Measurements from ENCODE around the gene DENND2A.
"Not testable (repeated sequence)": the region's sequence is repeated elsewhere in the genome, so short reads cannot be mapped to it uniquely, and the experiment has no call there.

The DENND2A gene

GRCh38 chr7:140541513-140542227, 98.9 kb downstream of the DENND2A start:
- TF ChIP-seq Cebpa-rat (IDR thresholded peaks at IDR 0.05), result no peak
- H3K4me1 ChIP-seq, result peaks cover 6 to 14% (median 10%) of the 10 kb centered on the region in 10 experiments; a peak in 16 of 20 replicates
- H3K4me3 ChIP-seq, result no peak overlapping the region
- no peak overlapping the region for H3K27ac ChIP-seq
- H3K9ac ChIP-seq, result no peak overlapping the region
- no peaks in the 10 kb centered on the region for H3K27me3 ChIP-seq
- no peaks in the 10 kb centered on the region for H3K36me3 ChIP-seq
- no peaks in the 10 kb centered on the region for H3K9me3 ChIP-seq (replicated peaks in 1 of 11)
- no peaks in the 10 kb centered on the region for H4K20me1 ChIP-seq
- no peak overlapping the region for H3K4me2 ChIP-seq

GRCh38 chr7:140541176-140541512, 99.5 kb downstream of the DENND2A start:
- Histone ChIP-seq H3K27ac (no peak overlapping the region), H3K4me1 (peaks cover 7 to 14% (median 11%) of the 10 kb centered on the region in 10 experiments; a peak in 16 of 20 replicates), H3K4me3 (no peak overlapping the region), H3K27me3 (no peaks in the 10 kb centered on the region), H3K9me3 (replicated peaks in 1 of 11) (no peaks in the 10 kb centered on the region), H3K9ac (no peak overlapping the region), H3K36me3 (no peaks in the 10 kb centered on the region), H3K4me2 (no peak overlapping the region), H4K20me1 (no peaks in the 10 kb centered on the region)
- no peak for TF ChIP-seq Cebpa-rat (IDR thresholded peaks at IDR 0.05)

DNA sequence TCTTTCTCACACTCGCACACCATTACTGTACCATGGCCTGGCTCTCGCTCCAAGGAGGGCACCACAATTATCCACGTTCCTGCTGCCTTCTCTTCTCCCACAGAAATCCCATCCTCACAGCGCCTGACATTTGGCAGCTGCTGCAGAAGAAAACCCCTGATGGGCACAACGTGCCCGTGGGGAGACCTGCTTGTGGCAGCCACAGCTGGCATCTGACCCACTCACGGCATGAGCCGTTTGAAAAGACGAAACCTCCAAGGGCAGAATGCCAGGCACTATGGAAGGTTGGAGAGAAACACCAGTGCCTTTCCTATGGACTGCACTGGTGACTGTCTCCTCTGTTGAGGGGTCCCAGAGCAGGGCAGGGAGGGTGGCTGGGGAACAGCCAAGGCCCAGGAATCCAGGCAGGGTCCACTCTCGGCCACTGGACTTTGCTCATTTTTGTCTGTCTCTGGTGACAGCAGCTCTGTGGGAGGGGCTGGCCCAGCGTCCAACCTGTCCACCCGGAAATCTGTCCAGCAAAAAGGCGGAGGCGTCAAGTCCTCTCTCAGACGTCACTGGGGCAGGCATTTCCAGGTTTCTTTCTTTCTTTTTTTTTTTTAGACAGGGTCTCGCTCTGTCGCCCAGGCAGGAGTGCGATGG, 100.4 kb downstream of the DENND2A start:
- Histone ChIP-seq H3K27ac (no peak overlapping the region), H3K4me3 (no peak overlapping the region), H3K36me3 (no peaks in the 10 kb centered on the region), H3K9me3 (replicated peaks in 1 of 11) (no peaks in the 10 kb centered on the region), H3K27me3 (no peaks in the 10 kb centered on the region), H3K4me1 (peaks cover 7 to 14% (median 11%) of the 10 kb centered on the region in 10 experiments; a peak in 16 of 20 replicates), H3K4me2 (no peak overlapping the region), H3K9ac (no peak overlapping the region), H4K20me1 (no peaks in the 10 kb centered on the region)
- TF ChIP-seq Cebpa-rat (IDR thresholded peaks at IDR 0.05), result no peak

- no peak for TF ChIP-seq Cebpa-rat (IDR thresholded peaks at IDR 0.05)
- peaks cover 7 to 14% (median 11%) of the 10 kb centered on the region in 10 experiments; a peak in 16 of 20 replicates for H3K4me1 ChIP-seq
Observed at GRCh38 chr7:140539461-140539860, 101.2 kb downstream of the DENND2A start.

DNA sequence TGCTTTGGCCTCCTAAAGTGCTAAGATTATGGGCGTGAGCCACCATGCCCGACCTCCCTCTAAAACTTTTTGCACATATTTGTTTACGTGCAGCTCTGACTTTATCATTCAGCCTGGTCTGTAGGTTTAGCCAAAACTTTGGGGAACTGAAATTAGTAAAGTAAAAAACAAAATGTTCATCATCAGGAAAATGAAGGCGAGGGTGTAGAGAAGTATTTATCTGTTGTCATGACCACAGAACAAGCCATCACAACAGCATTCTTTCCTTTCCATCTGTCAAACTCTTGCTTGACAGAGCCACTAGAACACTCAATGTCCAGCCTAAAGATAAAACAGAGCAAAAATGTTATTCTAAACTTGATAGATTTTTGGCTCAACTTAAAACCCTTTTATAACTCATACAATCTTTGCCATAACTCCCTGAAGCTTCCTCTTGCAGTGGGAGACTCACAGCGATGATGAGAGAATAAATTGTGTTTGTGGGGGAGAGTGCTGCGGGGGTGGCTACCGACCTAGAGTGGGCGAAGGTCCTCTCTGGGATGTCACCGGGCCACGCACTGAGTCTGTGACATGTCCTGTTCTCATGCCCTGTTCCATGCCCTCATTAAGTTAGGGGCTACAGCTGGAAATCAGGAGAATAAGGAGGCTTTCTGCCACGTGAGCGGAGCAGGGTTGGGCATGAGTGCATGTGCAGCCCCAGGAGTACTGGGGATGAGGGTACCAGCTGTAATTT, 102.7 kb downstream of the DENND2A start:
- Histone ChIP-seq H3K4me1 (peaks cover 7 to 14% (median 11%) of the 10 kb centered on the region in 10 experiments; a peak in 16 of 20 replicates), H3K27ac (peak overlapping the region in 3 of 11 experiments; percentile 15 to 59 (median 56); a peak in 4 of 22 replicates), H3K27me3 (no peaks in the 10 kb centered on the region), H3K36me3 (no peaks in the 10 kb centered on the region), H3K4me2 (peak overlapping the region in 6 of 11 experiments; percentile 0 to 50 (median 20); a peak in 6 of 22 replicates), H3K9ac (no peak overlapping the region), H4K20me1 (no peaks in the 10 kb centered on the region), H3K4me3 (no peak overlapping the region), H3K9me3 (replicated peaks in 1 of 11) (no peaks in the 10 kb centered on the region)
- TF ChIP-seq Cebpa-rat (IDR thresholded peaks at IDR 0.05), result no peak

More at GRCh38 chr7:140539461-140539860, 101.2 kb downstream of the DENND2A start:
- no peaks in the 10 kb centered on the region for H4K20me1 ChIP-seq
- H3K27ac ChIP-seq, result no peak overlapping the region
- no peaks in the 10 kb centered on the region for H3K27me3 ChIP-seq
- H3K9me3 ChIP-seq (replicated peaks in 1 of 11), result no peaks in the 10 kb centered on the region
- no peaks in the 10 kb centered on the region for H3K36me3 ChIP-seq
- no peak overlapping the region for H3K4me3 ChIP-seq
- no peak overlapping the region for H3K4me2 ChIP-seq
- H3K9ac ChIP-seq, result no peak overlapping the region

DNA sequence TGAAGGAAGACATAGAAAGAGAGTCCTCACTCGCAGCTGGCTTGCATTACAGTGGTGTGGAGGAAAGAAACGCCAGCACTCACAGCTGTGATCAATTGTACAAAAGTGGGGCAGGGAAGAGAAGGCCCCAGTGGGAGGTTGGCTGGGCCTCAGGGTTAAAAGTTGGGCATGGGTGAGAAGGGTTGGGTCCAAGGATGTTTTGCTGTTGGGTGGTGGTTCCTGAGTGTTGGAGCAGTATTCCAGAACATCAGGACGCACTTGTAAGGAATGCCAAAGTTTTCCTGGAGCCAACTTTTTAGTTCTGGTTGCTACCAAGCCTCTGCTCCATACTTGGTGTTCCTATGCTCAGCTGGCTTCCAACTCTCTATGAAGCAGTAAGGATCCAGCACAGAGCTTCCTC, 105.9 kb downstream of the DENND2A start:
- no peak overlapping the region for H3K4me3 ChIP-seq
- no peaks in the 10 kb centered on the region for H4K20me1 ChIP-seq
- no peak overlapping the region for H3K9ac ChIP-seq
- peaks cover 7 to 14% (median 11%) of the 10 kb centered on the region in 10 experiments; a peak in 16 of 20 replicates for H3K4me1 ChIP-seq
- H3K36me3 ChIP-seq, result no peaks in the 10 kb centered on the region
- no peaks in the 10 kb centered on the region for H3K9me3 ChIP-seq (replicated peaks in 1 of 11)
- H3K27me3 ChIP-seq, result no peaks in the 10 kb centered on the region
- H3K27ac ChIP-seq, result no peak overlapping the region
- no peak overlapping the region for H3K4me2 ChIP-seq
- TF ChIP-seq Cebpa-rat (IDR thresholded peaks at IDR 0.05), result no peak

GRCh38 chr7:140533394-140533872, 107.2 kb downstream of the DENND2A start:
- H3K4me3 ChIP-seq, result no peak overlapping the region
- H3K36me3 ChIP-seq, result no peaks in the 10 kb centered on the region
- H3K27me3 ChIP-seq, result no peaks in the 10 kb centered on the region
- H3K27ac ChIP-seq, result no peak overlapping the region
- H4K20me1 ChIP-seq, result no peaks in the 10 kb centered on the region
- TF ChIP-seq Cebpa-rat (IDR thresholded peaks at IDR 0.05), result no peak
- H3K9ac ChIP-seq, result no peak overlapping the region
- H3K9me3 ChIP-seq (replicated peaks in 1 of 11), result no peaks in the 10 kb centered on the region
- peaks cover 7 to 14% (median 11%) of the 10 kb centered on the region in 10 experiments; a peak in 16 of 20 replicates for H3K4me1 ChIP-seq
- no peak overlapping the region for H3K4me2 ChIP-seq

DNA sequence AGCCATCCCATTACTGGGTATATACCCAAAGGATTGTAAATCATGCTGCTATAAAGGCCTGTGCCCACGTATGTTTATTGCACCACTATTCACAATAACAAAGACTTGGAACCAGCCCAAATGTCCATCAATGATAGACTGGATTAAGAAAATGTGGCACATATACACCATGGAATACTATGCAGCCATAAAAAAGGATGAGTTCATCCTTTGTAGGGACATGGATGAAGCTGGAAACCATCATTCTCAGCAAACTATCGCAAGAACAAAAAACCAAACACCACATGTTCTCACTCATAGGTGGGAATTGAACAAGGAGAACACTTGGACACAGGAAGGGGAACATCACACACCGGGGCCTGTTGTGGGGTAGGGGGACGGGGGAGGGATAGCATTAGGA, 111.2 kb downstream of the DENND2A start:
- peaks cover 9 to 29% (median 22%) of the 10 kb centered on the region in 10 experiments for H3K4me1 ChIP-seq
- H3K27ac ChIP-seq; H3K9me3 ChIP-seq (replicated peaks in 1 of 11); H3K27me3 ChIP-seq; H3K4me2 ChIP-seq; H3K9ac ChIP-seq; H3K4me3 ChIP-seq; H4K20me1 ChIP-seq; H3K36me3 ChIP-seq: not testable (repeated sequence)
